ENCODE data around the gene JUNB.

The JUNB gene

DNA sequence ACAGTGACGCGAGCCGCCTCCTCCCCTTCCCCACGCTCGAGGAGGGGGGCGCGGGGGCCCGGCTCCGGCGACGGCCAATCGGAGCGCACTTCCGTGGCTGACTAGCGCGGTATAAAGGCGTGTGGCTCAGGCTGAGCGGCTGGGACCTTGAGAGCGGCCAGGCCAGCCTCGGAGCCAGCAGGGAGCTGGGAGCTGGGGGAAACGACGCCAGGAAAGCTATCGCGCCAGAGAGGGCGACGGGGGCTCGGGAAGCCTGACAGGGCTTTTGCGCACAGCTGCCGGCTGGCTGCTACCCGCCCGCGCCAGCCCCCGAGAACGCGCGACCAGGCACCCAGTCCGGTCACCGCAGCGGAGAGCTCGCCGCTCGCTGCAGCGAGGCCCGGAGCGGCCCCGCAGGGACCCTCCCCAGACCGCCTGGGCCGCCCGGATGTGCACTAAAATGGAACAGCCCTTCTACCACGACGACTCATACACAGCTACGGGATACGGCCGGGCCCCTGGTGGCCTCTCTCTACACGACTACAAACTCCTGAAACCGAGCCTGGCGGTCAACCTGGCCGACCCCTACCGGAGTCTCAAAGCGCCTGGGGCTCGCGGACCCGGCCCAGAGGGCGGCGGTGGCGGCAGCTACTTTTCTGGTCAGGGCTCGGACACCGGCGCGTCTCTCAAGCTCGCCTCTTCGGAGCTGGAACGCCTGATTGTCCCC is at the start of gene JUNB:
JUNB (plus strand) TSS at position 142 of the 706 bp plus-strand sequence; CDS start at position 428, 286 bp downstream.
- DNase-seq (ENCODE audit: low spot score), result peak; percentile 73

DNA sequence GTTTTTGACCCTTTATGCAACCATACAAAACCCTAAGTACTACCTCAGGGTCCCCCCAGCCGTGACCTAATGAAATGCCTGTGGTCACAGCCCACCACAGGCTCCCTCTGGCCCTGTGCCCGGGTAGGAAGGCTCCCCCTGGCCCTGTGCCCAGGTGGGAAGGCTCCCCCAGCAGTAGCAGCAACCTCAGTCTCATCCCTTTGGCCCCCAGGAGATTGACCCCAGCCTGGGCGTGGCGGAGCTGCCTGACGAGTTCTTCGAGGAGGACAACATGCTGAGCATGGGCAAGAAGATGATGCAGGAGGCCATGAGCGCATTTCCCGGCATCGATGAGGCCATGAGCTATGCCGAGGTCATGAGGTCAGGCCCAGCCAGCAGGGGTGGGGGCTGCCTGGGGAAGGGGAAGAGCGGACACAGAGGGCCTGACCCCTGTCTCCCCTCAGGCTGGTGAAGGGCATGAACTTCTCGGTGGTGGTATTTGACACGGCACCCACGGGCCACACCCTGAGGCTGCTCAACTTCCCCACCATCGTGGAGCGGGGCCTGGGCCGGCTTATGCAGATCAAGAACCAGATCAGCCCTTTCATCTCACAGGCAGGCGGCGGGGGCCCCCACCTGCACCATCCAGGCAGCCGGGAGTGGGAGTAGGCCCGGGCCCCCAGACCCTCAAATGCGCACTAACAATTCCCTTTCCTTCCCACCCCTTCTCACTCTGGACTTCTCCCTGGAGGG is 46.0 kb upstream of the JUNB start:
- no peak for DNase-seq (ENCODE audit: low spot score)

DNA sequence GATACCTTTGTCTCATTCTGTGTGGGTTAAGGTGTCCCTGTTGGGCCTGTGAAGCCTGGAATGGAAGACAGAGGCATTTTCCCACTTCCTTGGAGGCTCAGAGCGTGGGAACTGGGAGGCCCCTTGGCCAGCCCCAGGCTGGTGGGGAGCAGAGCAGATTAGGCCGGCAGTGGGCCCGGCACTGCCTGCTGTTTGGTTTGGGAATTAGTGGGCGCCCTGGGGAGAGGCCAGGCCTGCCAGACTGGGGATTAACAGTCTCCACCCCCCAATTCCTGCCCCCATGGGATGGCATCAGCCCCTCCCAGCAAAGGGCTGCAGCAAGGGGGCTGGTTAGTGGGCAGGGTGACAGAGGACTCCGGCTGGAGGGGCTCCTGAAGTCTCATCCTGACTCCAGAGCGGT is 42.8 kb upstream of the JUNB start:
- DNase-seq (ENCODE audit: low spot score), result no peak

DNA sequence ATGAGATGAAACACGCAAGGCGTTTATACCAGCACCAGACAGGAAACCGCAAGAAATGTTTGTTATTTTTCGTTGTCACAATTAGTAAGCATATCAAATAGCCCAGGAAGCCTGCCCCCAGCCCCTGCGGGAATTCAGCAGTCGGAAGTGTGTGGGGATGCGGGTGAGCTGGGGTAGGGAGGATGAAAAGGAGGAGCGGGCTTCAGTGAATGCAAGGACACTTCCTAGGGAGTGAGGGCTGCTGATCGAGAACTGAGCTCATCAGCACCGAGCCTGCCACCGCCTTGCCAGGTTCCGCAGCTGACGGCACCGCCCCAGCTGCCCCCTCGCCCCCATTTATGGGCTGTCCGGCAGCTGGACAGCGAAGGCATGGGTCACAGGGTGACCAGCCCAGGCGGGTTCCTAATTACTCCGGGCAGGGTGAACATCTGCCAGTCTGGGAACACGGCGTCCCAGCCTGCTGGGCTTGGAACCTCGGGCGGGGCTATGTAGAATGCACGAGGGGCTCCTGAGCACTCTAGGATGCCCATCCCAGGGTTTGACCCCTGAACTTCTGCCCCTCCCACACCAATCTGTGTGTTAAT is 41.3 kb upstream of the JUNB start:
- no peak for DNase-seq (ENCODE audit: low spot score)

DNA sequence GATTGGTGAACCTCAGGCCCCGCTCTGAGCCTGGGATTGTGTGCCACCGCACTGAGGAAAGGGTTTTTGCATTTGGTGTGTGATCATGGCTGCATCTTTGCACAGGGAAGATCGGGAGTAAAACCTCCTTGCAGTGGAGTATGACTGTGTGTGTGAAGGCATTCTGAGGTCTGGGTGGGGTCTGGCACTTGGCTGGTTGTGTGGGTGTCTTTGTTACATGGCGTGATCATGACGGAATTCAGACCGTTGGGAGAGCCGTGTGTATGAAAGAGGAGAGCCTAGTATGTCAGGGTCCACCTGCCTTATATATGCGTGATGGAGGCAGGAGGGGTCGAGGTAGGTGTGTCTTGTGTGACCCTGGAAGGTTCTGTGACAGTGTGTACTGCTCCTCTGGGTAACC is 40.4 kb upstream of the JUNB start:
- no peak for DNase-seq (ENCODE audit: low spot score)

DNA sequence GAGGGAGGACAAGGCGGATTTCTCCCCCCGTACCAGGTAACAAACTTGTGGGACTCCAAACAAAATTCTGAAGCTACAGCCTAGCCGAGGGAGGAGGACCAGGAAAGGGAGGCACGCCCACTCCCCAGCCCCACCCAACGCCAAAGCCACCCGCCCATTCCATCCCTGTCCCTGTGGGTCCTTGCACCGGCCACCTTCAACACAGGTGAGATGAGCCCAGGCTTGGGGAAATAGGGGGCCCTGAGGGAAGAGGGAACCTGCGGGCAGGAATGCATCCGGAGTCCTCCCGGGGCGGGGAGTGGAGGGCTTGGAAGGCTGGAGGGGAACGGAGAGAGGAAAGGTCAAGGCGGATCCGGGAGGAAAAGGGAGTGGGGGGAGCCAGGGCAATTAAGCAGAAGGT is 39.7 kb upstream of the JUNB start, which contains the start of gene BEST2:
BEST2 (plus strand) TSS at position 157 of the 400 bp plus-strand sequence. CDS start 802 bp downstream, outside the sequence.
- DNase-seq (ENCODE audit: low spot score), result peak; percentile 65

DNA sequence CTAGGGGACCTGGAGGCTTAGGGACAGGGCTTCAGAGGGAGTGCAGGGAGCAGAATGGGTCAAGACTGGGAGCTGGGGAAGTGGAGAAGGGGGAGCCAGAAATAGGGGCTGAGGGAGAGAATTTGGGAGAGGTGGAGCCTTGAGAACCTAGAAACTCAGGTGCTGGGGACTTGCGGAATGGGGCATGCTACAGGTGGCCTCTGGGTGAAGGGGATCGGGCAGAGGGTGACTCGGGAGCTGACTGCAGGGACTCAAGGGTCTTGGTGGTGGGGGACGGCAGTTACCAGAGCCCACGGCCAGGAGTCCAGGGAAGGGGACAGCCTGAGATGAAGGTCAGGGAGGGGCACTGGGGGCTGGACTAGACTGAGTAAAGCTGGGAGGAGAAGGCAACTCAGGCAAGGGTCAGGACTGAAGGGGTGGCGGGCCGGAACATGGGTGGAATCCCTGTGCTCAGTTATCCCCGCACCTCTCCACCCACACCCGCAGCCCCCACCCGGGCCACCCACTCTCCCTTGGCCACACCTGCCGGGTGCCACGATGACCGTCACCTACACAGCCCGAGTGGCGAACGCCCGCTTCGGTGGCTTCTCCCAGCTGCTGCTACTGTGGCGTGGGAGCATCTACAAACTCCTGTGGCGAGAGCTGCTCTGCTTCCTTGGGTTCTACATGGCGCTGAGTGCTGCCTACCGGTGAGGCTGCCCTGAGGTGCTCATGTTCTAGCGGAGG is 39.1 kb upstream of the JUNB start:
- no peak for DNase-seq (ENCODE audit: low spot score)

DNA sequence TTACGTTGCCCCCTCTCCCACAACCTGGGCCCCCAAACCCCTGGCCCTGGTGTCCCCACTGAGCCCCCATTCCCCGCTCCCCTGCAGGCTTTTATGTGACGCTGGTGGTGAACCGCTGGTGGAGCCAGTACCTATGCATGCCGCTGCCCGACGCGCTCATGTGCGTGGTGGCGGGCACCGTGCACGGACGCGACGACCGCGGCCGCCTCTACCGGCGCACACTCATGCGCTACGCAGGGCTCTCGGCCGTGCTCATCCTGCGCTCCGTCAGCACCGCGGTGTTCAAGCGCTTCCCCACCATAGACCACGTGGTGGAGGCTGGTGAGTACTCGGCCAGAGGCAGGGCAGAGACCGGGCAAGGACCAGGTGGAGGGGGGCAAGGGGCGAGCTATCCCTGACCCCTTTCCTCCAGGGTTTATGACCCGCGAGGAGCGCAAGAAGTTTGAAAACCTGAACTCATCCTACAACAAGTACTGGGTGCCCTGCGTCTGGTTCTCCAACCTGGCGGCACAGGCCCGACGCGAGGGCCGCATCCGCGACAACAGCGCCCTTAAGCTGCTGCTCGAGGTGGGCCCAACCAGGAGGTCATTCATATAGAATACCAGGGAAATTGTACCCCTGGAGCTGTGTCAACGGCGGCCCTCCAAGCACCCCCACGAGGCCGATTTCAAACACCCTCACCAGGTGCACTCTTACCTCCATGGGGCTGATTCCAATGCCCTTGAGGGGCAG is 36.7 kb upstream of the JUNB start:
- DNase-seq (ENCODE audit: low spot score), result no peak

DNA sequence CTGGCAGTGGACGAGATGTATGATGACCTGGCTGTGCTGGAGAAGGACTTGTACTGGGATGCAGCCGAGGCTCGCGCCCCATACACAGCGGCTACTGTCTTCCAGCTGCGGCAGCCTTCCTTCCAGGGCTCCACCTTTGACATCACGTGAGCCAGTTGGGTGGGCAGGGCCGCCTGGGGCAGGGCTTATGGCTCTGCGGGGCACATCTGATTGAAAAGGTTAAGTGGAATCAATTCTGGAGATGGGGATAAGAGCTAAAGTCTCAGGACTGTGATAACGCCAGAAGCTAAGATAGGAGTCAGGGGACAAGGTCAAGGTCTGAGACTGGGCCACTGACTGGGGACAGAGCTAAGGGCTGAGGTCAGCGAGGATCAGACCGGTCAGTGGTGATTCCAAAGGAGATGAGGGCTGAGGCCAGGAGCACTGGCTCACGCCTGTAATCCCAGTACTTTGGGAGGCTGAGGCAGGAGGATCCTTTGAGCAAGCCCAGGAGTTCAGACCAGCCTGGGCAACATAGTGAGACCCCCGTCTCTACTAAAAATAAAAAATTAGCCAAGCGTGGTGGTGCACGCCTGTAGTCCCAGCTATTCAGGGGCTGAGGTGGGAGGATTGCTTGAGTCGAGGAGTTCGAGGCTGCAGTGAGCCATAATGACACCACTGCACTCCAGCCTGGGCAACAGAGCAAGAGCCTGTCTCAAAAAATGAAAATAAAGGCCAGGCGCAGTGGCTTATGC is 35.0 kb upstream of the JUNB start:
- DNase-seq (ENCODE audit: low spot score), result no peak

DNA sequence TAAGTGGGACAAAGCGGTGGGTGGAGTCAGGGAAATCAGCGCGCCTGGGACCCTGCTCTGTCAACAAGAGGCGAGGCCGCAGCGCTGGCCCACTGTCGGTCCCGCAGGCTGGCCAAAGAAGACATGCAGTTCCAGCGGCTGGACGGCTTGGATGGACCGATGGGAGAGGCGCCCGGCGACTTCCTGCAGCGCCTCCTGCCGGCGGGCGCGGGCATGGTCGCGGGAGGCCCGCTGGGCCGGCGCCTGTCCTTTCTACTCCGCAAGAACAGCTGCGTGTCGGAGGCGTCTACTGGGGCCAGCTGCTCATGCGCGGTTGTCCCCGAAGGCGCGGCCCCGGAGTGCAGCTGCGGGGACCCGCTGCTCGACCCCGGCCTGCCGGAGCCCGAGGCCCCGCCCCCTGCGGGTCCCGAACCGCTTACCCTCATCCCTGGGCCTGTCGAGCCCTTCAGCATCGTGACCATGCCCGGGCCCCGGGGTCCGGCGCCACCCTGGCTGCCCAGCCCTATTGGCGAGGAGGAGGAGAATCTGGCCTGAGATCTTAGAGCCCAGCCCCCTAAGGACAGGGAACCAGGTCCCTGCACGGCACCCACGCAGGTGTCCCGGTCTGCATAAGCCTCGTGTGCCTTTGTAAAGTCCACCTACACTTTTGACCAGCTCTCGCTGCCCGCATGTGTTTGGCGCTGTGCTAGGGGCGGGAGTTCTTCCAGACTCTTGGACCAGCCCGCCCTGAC is 33.6 kb upstream of the JUNB start:
- DNase-seq (ENCODE audit: low spot score), result peak; percentile 94

DNA sequence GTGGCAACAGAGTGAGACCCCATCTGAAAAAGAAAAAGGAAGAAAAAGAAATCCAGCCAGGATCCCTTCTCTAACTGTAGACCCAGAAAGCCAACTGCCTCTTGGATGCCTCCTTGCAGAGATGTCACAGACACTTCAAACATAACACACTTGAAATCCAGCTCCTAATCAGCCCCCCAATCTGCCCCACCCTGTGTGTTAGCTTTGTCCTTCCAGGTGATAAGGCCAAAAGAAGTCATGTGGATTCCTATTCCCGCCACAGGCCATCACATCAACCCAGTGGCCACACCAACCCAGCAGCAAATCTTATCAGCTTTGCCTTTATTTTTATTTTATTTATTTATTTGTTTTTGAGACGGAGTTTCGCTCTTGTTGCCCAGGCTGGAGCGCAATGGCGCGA is 31.6 kb upstream of the JUNB start:
- DNase-seq (ENCODE audit: low spot score), result no peak

DNA sequence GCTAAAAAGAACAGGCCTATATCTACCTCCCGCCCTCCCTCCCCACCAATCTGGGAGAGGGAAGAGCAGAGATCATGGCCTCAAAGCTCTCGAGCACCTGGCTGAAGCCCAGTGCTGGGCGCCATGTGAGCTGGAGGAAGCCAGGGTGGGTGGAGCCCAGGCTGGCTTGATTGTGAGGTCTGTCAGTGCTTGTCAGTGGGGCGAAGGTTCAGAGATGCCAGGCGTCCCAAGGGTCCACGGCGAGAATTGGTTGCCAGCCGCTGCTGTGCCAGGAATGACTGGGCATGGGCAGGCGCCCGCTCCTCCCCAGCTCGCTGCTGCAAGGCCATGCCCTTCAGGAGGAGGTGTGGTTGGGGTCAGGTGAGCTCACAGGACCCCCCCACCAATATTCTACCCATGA is 28.2 kb upstream of the JUNB start:
- no peak for DNase-seq (ENCODE audit: low spot score)

DNA sequence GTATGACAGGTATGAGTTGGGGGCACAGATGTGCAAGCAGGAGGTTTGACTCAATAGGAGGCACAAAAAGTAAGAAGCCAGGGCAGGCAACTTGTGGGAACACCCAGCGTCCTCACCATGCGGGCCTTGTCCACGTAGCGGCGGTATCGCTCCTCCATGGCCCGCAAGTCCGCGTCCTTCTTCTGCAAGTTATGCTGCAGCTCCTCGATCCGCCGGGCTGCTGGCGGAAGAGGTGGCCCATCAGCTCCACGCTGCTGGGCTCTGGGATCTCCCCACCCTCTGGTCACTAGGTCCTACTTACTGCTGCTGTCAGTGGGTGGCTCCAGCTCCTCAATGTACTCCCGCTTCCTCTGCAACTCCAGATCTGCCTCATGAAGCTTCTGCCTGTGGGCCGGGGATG is 26.6 kb upstream of the JUNB start:
- no peak for DNase-seq (ENCODE audit: low spot score)

DNA sequence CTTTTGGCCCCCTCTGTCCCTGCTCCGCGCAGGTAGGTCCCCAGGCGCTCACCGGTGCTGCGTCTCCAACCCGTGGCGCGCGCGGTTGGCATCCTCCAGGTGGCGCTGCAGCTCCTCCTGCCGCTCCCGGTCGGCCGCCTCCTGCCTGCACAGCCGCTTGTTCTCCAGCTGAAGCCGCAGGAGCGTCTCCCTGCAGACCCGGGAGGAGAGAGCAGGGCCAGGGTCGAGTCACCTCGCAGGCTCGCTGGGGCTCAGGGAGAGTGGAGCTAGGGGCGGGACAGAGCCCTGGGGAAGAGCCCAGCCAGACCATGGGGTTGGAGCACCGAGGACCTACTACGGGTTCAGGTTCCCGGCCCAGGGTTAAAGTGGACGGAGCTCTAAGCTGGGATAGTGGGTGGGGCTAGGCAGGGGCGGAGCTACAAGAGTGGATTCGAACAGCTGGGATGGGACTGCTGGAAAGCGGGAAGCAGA is 25.2 kb upstream of the JUNB start:
- peak; percentile 85 for DNase-seq (ENCODE audit: low spot score)

DNA sequence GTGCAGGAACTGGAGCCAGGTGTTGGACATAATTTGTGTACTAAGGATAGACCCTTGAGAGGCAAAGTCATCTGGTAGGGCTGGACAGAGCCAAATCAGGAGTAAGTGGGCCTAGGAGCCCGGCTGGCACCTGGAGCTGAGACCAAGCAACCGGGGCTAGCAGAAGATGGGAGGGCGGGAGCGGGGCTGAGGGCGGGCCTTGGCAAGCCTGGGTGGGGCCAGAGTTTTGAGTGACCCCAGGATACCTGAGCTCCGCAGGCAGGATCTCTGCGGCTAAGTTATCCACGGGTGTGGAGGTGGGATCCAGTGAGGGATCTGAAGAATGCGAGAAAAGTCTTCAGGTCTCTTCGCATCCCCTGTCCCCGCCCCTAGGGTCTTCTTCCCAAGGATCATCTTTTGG is 24.1 kb upstream of the JUNB start:
- no peak for DNase-seq (ENCODE audit: low spot score)

DNA sequence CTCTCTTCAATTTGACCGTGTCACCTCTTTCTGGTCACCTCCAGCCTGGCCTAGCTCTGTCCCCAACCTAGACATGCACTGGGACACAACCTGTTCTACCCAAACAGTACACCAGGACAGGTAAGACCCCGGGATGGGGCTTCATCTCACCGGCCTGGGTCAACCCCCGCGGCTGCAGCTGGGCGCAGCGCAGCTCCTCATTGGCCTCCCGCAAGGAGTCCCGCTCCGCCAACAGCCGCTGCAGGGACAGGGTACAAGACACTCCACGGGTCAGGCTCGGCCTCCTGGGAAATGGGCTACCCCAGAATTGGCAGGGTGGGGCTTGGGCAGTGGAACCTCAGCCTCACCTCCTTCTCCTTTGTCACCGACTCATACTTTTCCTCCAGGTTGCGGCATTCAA is 23.6 kb upstream of the JUNB start:
- no peak for DNase-seq (ENCODE audit: low spot score)

DNA sequence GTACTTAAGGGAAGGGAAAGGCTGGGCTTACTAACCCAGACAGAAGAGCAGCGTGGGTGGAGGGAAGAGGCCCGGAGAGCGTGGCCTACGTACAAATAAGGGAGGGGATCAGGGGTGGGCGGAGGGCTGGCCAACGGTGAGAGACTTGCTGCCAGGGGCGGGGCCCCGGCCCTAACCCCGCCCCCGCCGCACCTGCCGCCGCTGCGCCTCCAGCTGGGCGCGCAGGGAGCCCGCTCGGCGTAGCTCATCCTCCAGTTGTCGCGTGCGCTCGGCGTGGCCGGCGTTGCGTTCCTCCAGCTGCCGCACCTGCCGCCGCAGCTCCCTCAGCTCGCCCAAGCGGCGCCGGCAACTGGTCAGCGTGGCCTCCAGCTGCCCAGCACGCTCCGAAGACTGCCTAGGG is 21.6 kb upstream of the JUNB start:
- peak; percentile 86 for DNase-seq (ENCODE audit: low spot score)

DNA sequence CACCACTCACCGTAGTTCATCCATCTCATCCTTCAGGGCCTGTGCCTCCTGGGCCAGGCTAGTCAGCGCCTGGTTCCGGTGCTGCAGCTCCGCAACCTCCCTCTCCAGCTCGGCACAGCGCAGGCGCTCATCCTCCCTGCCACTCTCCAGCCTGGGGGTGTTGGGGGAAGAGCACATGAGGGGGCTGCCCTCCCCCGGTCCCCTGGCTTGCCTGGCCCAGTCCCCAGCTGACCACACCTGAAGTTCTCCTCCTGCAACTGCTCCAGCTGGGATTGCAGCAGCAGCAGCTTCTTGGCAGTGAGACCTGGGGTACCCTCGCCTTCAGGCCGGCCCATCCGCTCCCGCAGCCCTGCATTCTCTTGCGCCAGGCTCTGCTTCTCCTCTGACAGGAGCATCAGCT is 20.4 kb upstream of the JUNB start:
- DNase-seq (ENCODE audit: low spot score), result no peak

DNA sequence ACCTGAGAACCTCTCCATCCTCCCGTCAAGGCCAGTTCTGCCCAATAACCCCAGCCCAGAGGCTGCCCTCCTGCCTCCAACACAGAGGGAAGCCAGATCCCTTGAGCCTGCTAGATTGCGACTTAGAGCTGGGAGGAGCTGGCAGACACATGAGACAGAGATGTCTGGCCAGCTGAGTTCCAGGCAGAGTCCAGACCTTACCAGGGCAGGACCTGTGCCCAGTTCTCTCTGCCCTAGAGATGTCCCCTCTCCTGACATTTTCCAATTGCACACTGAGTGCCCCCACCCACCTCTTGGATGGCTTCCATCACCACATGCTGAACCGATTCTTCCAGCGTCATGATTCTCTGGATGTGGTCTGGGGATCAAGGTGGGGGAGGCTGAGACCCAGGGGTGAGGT is 19.0 kb upstream of the JUNB start:
- no peak for DNase-seq (ENCODE audit: low spot score)

DNA sequence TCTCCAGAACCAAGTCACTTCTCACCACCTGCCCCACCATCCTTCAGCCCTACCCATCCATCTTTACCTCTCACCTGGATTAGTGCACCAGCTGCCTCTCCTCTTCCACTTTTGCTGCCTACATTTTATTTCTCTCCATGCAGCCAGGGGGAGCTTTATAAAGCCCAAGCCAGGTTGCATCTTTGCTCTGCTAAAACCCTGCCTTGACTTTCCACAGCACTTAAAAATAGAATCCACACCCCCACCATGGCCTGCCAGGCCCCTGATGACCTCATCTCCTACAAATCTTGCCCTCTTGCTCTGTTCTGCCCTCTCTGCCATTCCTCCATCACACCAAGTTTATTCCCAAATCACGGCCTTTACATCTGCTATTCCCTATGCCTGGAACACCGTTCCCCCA is 17.7 kb upstream of the JUNB start:
- DNase-seq (ENCODE audit: low spot score), result no peak
